Measurements from ENCODE around the gene IGSF21. TPM values are rescaled to one million over a fixed set of nuclear protein-coding genes. Genes with fewer than 3 reads are reported as not detected.

IGSF21 gene
- total and polyA plus RNA-seq, 4 donors = 0.31 to 1.5 (median 0.88) TPM

DNA sequence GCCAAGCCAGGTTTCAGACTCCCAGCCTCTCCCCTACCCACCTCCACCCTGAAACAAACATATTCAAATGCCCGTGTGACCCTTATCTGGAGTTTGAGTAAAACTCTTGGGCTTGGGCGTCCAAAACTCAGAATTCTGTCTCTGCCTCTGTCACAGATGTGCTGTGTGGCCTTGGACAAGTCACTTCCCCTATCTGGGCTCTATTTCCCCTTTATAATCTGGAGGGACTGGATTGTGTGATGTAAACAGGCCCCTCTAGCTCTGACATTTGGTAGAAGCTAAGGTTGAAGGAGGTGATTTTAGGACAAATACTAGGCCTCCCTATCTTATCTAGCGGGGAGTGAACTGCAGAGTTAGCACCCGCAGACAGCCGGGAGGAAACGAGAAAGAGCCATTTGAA lies 67.5 kb downstream of the IGSF21 start:
- no peak overlapping the region for H3K4me3 ChIP-seq (ENCODE audit: low read depth in 1 of 3, low read length in 3 of 3)
- H3K4me1 ChIP-seq (ENCODE audit: control insufficient read depth in 4 of 4, insufficient read depth in 4 of 4, low read length in 3 of 4) = no peaks in the 10 kb centered on the region
- no peak for DNase-seq (ENCODE audit: low spot score)
- H3K27ac ChIP-seq (ENCODE audit: low read depth in 1 of 2, low read length in 2 of 2) = no peak overlapping the region
- no peaks in the 10 kb centered on the region for H3K36me3 ChIP-seq (ENCODE audit: control insufficient read depth in 4 of 4, insufficient read depth in 3 of 4, low read depth in 1 of 4, low read length in 3 of 4)
- TF ChIP-seq, protein P1, sequence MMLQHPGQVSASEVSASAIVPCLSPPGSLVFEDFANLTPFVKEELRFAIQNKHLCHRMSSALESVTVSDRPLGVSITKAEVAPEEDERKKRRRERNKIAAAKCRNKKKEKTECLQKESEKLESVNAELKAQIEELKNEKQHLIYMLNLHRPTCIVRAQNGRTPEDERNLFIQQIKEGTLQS (IDR thresholded peaks at IDR 0.05) = no peak
- TF ChIP-seq TAF1 (conservative IDR thresholded peaks at IDR 0.05) = no peak
- TF ChIP-seq FOXA2 (IDR thresholded peaks at IDR 0.05) = no peak
- TF ChIP-seq RXRA (IDR thresholded peaks at IDR 0.05) = no peak
- TF ChIP-seq, protein P2, sequence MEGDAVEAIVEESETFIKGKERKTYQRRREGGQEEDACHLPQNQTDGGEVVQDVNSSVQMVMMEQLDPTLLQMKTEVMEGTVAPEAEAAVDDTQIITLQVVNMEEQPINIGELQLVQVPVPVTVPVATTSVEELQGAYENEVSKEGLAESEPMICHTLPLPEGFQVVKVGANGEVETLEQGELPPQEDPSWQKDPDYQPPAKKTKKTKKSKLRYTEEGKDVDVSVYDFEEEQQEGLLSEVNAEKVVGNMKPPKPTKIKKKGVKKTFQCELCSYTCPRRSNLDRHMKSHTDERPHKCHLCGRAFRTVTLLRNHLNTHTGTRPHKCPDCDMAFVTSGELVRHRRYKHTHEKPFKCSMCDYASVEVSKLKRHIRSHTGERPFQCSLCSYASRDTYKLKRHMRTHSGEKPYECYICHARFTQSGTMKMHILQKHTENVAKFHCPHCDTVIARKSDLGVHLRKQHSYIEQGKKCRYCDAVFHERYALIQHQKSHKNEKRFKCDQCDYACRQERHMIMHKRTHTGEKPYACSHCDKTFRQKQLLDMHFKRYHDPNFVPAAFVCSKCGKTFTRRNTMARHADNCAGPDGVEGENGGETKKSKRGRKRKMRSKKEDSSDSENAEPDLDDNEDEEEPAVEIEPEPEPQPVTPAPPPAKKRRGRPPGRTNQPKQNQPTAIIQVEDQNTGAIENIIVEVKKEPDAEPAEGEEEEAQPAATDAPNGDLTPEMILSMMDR (IDR thresholded peaks at IDR 0.05; ENCODE audit: low read depth, low read length, missing input control) = no peak
- no peak for TF ChIP-seq SP1 (IDR thresholded peaks at IDR 0.05)
- TF ChIP-seq, protein P3, sequence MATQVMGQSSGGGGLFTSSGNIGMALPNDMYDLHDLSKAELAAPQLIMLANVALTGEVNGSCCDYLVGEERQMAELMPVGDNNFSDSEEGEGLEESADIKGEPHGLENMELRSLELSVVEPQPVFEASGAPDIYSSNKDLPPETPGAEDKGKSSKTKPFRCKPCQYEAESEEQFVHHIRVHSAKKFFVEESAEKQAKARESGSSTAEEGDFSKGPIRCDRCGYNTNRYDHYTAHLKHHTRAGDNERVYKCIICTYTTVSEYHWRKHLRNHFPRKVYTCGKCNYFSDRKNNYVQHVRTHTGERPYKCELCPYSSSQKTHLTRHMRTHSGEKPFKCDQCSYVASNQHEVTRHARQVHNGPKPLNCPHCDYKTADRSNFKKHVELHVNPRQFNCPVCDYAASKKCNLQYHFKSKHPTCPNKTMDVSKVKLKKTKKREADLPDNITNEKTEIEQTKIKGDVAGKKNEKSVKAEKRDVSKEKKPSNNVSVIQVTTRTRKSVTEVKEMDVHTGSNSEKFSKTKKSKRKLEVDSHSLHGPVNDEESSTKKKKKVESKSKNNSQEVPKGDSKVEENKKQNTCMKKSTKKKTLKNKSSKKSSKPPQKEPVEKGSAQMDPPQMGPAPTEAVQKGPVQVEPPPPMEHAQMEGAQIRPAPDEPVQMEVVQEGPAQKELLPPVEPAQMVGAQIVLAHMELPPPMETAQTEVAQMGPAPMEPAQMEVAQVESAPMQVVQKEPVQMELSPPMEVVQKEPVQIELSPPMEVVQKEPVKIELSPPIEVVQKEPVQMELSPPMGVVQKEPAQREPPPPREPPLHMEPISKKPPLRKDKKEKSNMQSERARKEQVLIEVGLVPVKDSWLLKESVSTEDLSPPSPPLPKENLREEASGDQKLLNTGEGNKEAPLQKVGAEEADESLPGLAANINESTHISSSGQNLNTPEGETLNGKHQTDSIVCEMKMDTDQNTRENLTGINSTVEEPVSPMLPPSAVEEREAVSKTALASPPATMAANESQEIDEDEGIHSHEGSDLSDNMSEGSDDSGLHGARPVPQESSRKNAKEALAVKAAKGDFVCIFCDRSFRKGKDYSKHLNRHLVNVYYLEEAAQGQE (IDR thresholded peaks at IDR 0.05) = no peak
- no peak for TF ChIP-seq JUND (IDR thresholded peaks at IDR 0.05)
- no peak for TF ChIP-seq RAD21 (IDR thresholded peaks at IDR 0.05)
- TF ChIP-seq, protein P4, sequence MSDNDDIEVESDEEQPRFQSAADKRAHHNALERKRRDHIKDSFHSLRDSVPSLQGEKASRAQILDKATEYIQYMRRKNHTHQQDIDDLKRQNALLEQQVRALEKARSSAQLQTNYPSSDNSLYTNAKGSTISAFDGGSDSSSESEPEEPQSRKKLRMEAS (IDR thresholded peaks at IDR 0.05) = no peak
- TF ChIP-seq NR2F2 (IDR thresholded peaks at IDR 0.05) = no peak
- TF ChIP-seq, protein P5, sequence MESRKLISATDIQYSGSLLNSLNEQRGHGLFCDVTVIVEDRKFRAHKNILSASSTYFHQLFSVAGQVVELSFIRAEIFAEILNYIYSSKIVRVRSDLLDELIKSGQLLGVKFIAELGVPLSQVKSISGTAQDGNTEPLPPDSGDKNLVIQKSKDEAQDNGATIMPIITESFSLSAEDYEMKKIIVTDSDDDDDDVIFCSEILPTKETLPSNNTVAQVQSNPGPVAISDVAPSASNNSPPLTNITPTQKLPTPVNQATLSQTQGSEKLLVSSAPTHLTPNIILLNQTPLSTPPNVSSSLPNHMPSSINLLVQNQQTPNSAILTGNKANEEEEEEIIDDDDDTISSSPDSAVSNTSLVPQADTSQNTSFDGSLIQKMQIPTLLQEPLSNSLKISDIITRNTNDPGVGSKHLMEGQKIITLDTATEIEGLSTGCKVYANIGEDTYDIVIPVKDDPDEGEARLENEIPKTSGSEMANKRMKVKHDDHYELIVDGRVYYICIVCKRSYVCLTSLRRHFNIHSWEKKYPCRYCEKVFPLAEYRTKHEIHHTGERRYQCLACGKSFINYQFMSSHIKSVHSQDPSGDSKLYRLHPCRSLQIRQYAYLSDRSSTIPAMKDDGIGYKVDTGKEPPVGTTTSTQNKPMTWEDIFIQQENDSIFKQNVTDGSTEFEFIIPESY (IDR thresholded peaks at IDR 0.05) = no peak
- TF ChIP-seq HNF4A (conservative IDR thresholded peaks at IDR 0.05) = no peak
- no peak for TF ChIP-seq HNF4G (IDR thresholded peaks at IDR 0.05)
- no peak for TF ChIP-seq GABPA (IDR thresholded peaks at IDR 0.05 in 1 of 2, conservative IDR thresholded peaks at IDR 0.05 in 1 of 2)
- no peak for TF ChIP-seq EGR1 (IDR thresholded peaks at IDR 0.05; ENCODE audit: low read depth in 2 of 2)
- H3K9ac ChIP-seq (ENCODE audit: low read depth in 1 of 2, low read length in 2 of 2) = no peak overlapping the region
- H3K9me3 ChIP-seq (ENCODE audit: control insufficient read depth in 4 of 4, low read length in 3 of 4) = no peaks in the 10 kb centered on the region
- WGBS = 38% methylated on average over 6 of the region's 6 CpGs
- H3K27me3 ChIP-seq (ENCODE audit: control insufficient read depth in 4 of 4, insufficient read depth in 4 of 4, low read length in 3 of 4) = peaks cover 0 to 3% (median 0%) of the 10 kb centered on the region in 4 donors

All from liver (tissue), 9 donors.